ENCODE results near the gene GPR152. TPM values are rescaled to one million over a fixed set of nuclear protein-coding genes. Genes with fewer than 3 reads are reported as not detected.
"Not testable (repeated sequence)": the region's sequence is repeated elsewhere in the genome, so short reads cannot be mapped to it uniquely, and the experiment has no call there.

The GPR152 gene
- total RNA-seq, 8 experiments from 2014 or later, result 0.11 to 0.90 (median 0.31) TPM; not detected in 3

GRCh38 chr11:67483831-67484665, 31.5 kb upstream of the GPR152 start:
- WGBS, 10 experiments, result 80 to 100% (median 92%) methylated on average over 1 to 9 of the region's 16 CpGs; no CpG with 5 or more reads in 4 of the 10 experiments
- peak overlapping the region; percentile 44 to 65 (median 54) for H3K4me3 ChIP-seq
- no peak for ATAC-seq (replicated peaks in 6 of 8)
- peaks cover 6 to 12% of the 10 kb centered on the region in 2 donors for H3K4me1 ChIP-seq (replicated peaks in 1 of 2)
- in situ Hi-C loops (cut with MboI; ENCODE audit: low pct_unique_long_range_greater_than_20kb in 2 of 9, low sequenced_read_pairs in 9 of 9, unreplicated experiment in 9 of 9), result loop anchor here in 1 of 9 experiments (25.0 kb wide), 1 partner anchor 97 kb away; the partner anchor contains the start of gene RAD9A
- H3K27ac ChIP-seq, result peak overlapping the region in 1 of 2 donors; percentile 94

- peak; percentile 90 to 98 (median 92) for ATAC-seq (replicated peaks in 6 of 8)
- Histone ChIP-seq H3K27ac (peak within 1 kb of the TSS; percentile 94), H3K4me3 (peak within 1 kb of the TSS; percentile 44 to 65 (median 54)), H3K4me1 (replicated peaks in 1 of 2) (peaks cover 6 to 12% of the 10 kb centered on the region in 2 donors)
- whole genome bisulfite sequencing, 10 experiments, result 0 to 40% (median 8%) methylated on average over 1 to 15 of the region's 60 CpGs; no CpG with 5 or more reads in 2 of the 10 experiments
- in situ Hi-C loops (cut with MboI; ENCODE audit: low pct_unique_long_range_greater_than_20kb in 2 of 9, low sequenced_read_pairs in 9 of 9, unreplicated experiment in 9 of 9), result loop anchor here in 1 of 9 experiments (25.0 kb wide), 1 partner anchor 96 kb away; the partner anchor contains the start of gene RAD9A
Observed at GRCh38 chr11:67482827-67483798, 30.6 kb upstream of the GPR152 start, which contains the start of gene AIP. Gene AIP, plus strand, starts transcription at chr11:67483026. Its CDS starts 133 bp downstream, at chr11:67483159.

GRCh38 chr11:67482275-67482826, 29.8 kb upstream of the GPR152 start:
- 11 to 75% (median 44%) methylated on average over 5 to 18 of the region's 19 CpGs for WGBS, 10 experiments
- peak in 3 of 8 experiments; percentile 13 to 26 (median 19) for ATAC-seq (replicated peaks in 6 of 8)
- H3K27ac ChIP-seq, result no peak overlapping the region
- in situ Hi-C loops (cut with MboI; ENCODE audit: low pct_unique_long_range_greater_than_20kb in 2 of 9, low sequenced_read_pairs in 9 of 9, unreplicated experiment in 9 of 9), result loop anchor here in 1 of 9 experiments (25.0 kb wide), 1 partner anchor 95 kb away; the partner anchor contains the start of gene RAD9A
- H3K4me3 ChIP-seq, result peak overlapping the region; percentile 44 to 65 (median 54)
- peaks cover 6 to 12% of the 10 kb centered on the region in 2 donors for H3K4me1 ChIP-seq (replicated peaks in 1 of 2)

- WGBS, 10 experiments, result 56 to 100% (median 90%) methylated on average over 1 to 5 of the region's 16 CpGs
- not testable (repeated sequence) for H3K27ac ChIP-seq; H3K4me3 ChIP-seq; H3K4me1 ChIP-seq (replicated peaks in 1 of 2); ATAC-seq (replicated peaks in 6 of 8)
- in situ Hi-C loops (cut with MboI; ENCODE audit: low pct_unique_long_range_greater_than_20kb in 2 of 9, low sequenced_read_pairs in 9 of 9, unreplicated experiment in 9 of 9), result loop anchor here in 1 of 9 experiments (25.0 kb wide), 1 partner anchor 90 kb away; the partner anchor contains the start of gene RAD9A
Observed at GRCh38 chr11:67477344-67478050, 25.0 kb upstream of the GPR152 start.

GRCh38 chr11:67476692-67477091, 24.2 kb upstream of the GPR152 start:
- in situ Hi-C loops (cut with MboI; ENCODE audit: low pct_unique_long_range_greater_than_20kb in 2 of 9, low sequenced_read_pairs in 9 of 9, unreplicated experiment in 9 of 9), result loop anchor here in 1 of 9 experiments (25.0 kb wide), 1 partner anchor 89 kb away; the partner anchor contains the start of gene RAD9A
- ATAC-seq (replicated peaks in 6 of 8); H3K4me3 ChIP-seq; H3K4me1 ChIP-seq (replicated peaks in 1 of 2); H3K27ac ChIP-seq: not testable (repeated sequence)
- WGBS, 10 experiments, result 21 to 100% (median 85%) methylated on average over 2 to 9 of the region's 10 CpGs; no CpG with 5 or more reads in 2 of the 10 experiments

- WGBS, 10 experiments, result 0 to 86% (median 49%) methylated on average over 1 to 2 of the region's 7 CpGs; no CpG with 5 or more reads in 4 of the 10 experiments
- H3K4me3 ChIP-seq, result no peak overlapping the region
- ATAC-seq (replicated peaks in 6 of 8), result no peak
- H3K27ac ChIP-seq, result no peak overlapping the region
- in situ Hi-C loops (cut with MboI; ENCODE audit: low pct_unique_long_range_greater_than_20kb in 2 of 9, low sequenced_read_pairs in 9 of 9, unreplicated experiment in 9 of 9), result no loop called here
- peaks cover 7 to 10% of the 10 kb centered on the region in 2 donors for H3K4me1 ChIP-seq (replicated peaks in 1 of 2)
Observed at GRCh38 chr11:67472882-67473281, 20.4 kb upstream of the GPR152 start.

GRCh38 chr11:67470337-67471002, 17.9 kb upstream of the GPR152 start:
- no peak for ATAC-seq (replicated peaks in 6 of 8)
- WGBS, 10 experiments, result 0 to 100% (median 78%) methylated on average over 1 to 6 of the region's 8 CpGs
- in situ Hi-C loops (cut with MboI; ENCODE audit: low pct_unique_long_range_greater_than_20kb in 2 of 9, low sequenced_read_pairs in 9 of 9, unreplicated experiment in 9 of 9), result no loop called here
- H3K4me3 ChIP-seq, result no peak overlapping the region
- H3K27ac ChIP-seq, result no peak overlapping the region
- H3K4me1 ChIP-seq (replicated peaks in 1 of 2), result peaks cover 11 to 12% of the 10 kb centered on the region in 2 donors

- H3K4me1 ChIP-seq (replicated peaks in 1 of 2), result peaks cover 11 to 14% of the 10 kb centered on the region in 2 donors
- in situ Hi-C loops (cut with MboI; ENCODE audit: low pct_unique_long_range_greater_than_20kb in 2 of 9, low sequenced_read_pairs in 9 of 9, unreplicated experiment in 9 of 9), result no loop called here
- peak overlapping the region; percentile 86 to 88 for H3K27ac ChIP-seq
- 0 to 100% (median 22%) methylated on average over 1 to 9 of the region's 9 CpGs; no CpG with 5 or more reads in 3 of the 10 experiments for WGBS, 10 experiments
- no peak for ATAC-seq (replicated peaks in 6 of 8)
- H3K4me3 ChIP-seq, result peak overlapping the region; percentile 65 to 82 (median 77)
Observed at GRCh38 chr11:67469508-67469811, 16.9 kb upstream of the GPR152 start.

GRCh38 chr11:67468759-67469507, 16.4 kb upstream of the GPR152 start, which contains the start of gene TMEM134:
Gene TMEM134, minus strand, starts transcription at chr11:67469251. Its CDS starts 59 bp downstream, at chr11:67469192.
- Histone ChIP-seq H3K4me3 (peak within 1 kb of the TSS; percentile 65 to 82 (median 77)), H3K27ac (peak within 1 kb of the TSS; percentile 86 to 88), H3K4me1 (replicated peaks in 1 of 2) (peaks cover 16 to 19% of the 10 kb centered on the region in 2 donors)
- peak; percentile 79 to 93 (median 86) for ATAC-seq (replicated peaks in 6 of 8)
- no CpG with 5 or more reads among the region's 76 CpGs for WGBS, 10 experiments
- in situ Hi-C loops (cut with MboI; ENCODE audit: low pct_unique_long_range_greater_than_20kb in 2 of 9, low sequenced_read_pairs in 9 of 9, unreplicated experiment in 9 of 9), result no loop called here

- WGBS, 10 experiments, result 0 to 20% (median 10%) methylated on average over 1 to 2 of the region's 6 CpGs; no CpG with 5 or more reads in 6 of the 10 experiments
- ATAC-seq (replicated peaks in 6 of 8), result no peak
- in situ Hi-C loops (cut with MboI; ENCODE audit: low pct_unique_long_range_greater_than_20kb in 2 of 9, low sequenced_read_pairs in 9 of 9, unreplicated experiment in 9 of 9), result no loop called here
- Histone ChIP-seq H3K4me1 (replicated peaks in 1 of 2) (peaks cover 20 to 23% of the 10 kb centered on the region in 2 donors), H3K27ac (peak overlapping the region; percentile 69 to 79), H3K4me3 (peak overlapping the region; percentile 65 to 82 (median 77))
Observed at GRCh38 chr11:67468456-67468758, 15.9 kb upstream of the GPR152 start.

- in situ Hi-C loops (cut with MboI; ENCODE audit: low pct_unique_long_range_greater_than_20kb in 2 of 9, low sequenced_read_pairs in 9 of 9, unreplicated experiment in 9 of 9), result no loop called here
- ATAC-seq (replicated peaks in 6 of 8), result no peak
- no peak overlapping the region for H3K27ac ChIP-seq
- 0 to 40% methylated on average over 1 of the region's 5 CpGs; no CpG with 5 or more reads in 8 of the 10 experiments for WGBS, 10 experiments
- H3K4me3 ChIP-seq, result peak overlapping the region; percentile 65 to 82 (median 77)
- H3K4me1 ChIP-seq (replicated peaks in 1 of 2), result peaks cover 20 to 23% of the 10 kb centered on the region in 2 donors
Observed at GRCh38 chr11:67468056-67468455, 15.5 kb upstream of the GPR152 start.
